Kidney epithelial cell (primary cell): ENCODE data around the gene TMEM212. TPM values are rescaled to one million over a fixed set of nuclear protein-coding genes. Genes with fewer than 3 reads are reported as not detected.

ENCODE experiments used
- DNase-seq: peaks from one replicate; pipeline ENCODE4 v3.0.0-alpha.2; 2010; ENCODE audit warnings: low read depth
- H3K27me3 ChIP-seq: 2 replicates; pipeline ENCODE4 v1.6.0; 2011; ENCODE audit warnings: low read length; ENCODE audit not compliant: control insufficient read depth, insufficient read depth
- H3K36me3 ChIP-seq: 2 replicates; pipeline ENCODE4 v1.5.1; 2011; ENCODE audit warnings: low read length; ENCODE audit not compliant: control insufficient read depth, insufficient read depth
- H3K4me3 ChIP-seq: 2 replicates; pipeline ENCODE4 v1.5.1; 2011; ENCODE audit warnings: low read depth, mild to moderate bottlenecking, control low read depth, low read length
- CTCF ChIP-seq: IDR thresholded peaks from 2 replicates; pipeline ENCODE4 v1.5.1; 2011; ENCODE audit warnings: mild to moderate bottlenecking, moderate library complexity, low read length, control low read depth, inconsistent platforms; ENCODE audit not compliant: insufficient read depth, poor library complexity, severe bottlenecking
- total RNA-seq: library from RNA; depleted of rRNA; stranded (reverse); fragments of >200 nt; gene quantifications from 2 replicates; pipeline ENCODE4 v1.2.3, GENCODE V29; 2015

TMEM212 gene
- total RNA-seq, 1 donor from 2014 or later, result not detected

- no peak for DNase-seq
Observed at GRCh38 chr3:171845481-171846284, 2.5 kb downstream of the TMEM212 start.

GRCh38 chr3:171846597-171846996 lies 3.4 kb downstream of the TMEM212 start:
- Histone ChIP-seq H3K4me3 (no peak overlapping the region), H3K27me3 (no peaks in the 10 kb centered on the region), H3K36me3 (no peaks in the 10 kb centered on the region)
- no peak for DNase-seq
- TF ChIP-seq CTCF, result no peak

More at GRCh38 chr3:171845481-171846284, 2.5 kb downstream of the TMEM212 start:
- H3K4me3 ChIP-seq, result no peak overlapping the region
- H3K36me3 ChIP-seq, result no peaks in the 10 kb centered on the region
- no peak for TF ChIP-seq CTCF
- H3K27me3 ChIP-seq, result no peaks in the 10 kb centered on the region

- no peak for DNase-seq
- no peaks in the 10 kb centered on the region for H3K36me3 ChIP-seq
- H3K27me3 ChIP-seq, result no peaks in the 10 kb centered on the region
- TF ChIP-seq CTCF, result no peak
- no peak overlapping the region for H3K4me3 ChIP-seq
Observed at GRCh38 chr3:171847133-171847532, 4.0 kb downstream of the TMEM212 start.

- TF ChIP-seq CTCF, result no peak
- no peak overlapping the region for H3K4me3 ChIP-seq
- H3K27me3 ChIP-seq, result no peaks in the 10 kb centered on the region
- H3K36me3 ChIP-seq, result no peaks in the 10 kb centered on the region
- DNase-seq, result no peak
Observed at GRCh38 chr3:171847595-171848259, 4.6 kb downstream of the TMEM212 start.

GRCh38 chr3:171849617-171850319 lies 6.6 kb downstream of the TMEM212 start:
- no peak for TF ChIP-seq CTCF
- Histone ChIP-seq H3K36me3 (no peaks in the 10 kb centered on the region), H3K27me3 (no peaks in the 10 kb centered on the region), H3K4me3 (no peak overlapping the region)
- DNase-seq, result no peak
